ENCODE data around the gene WDR36.

GRCh38 chr5:111079846-111080245, 12.3 kb upstream of the WDR36 start:
- no peak for TF ChIP-seq EP300 (IDR thresholded peaks at IDR 0.05)
- TF ChIP-seq, protein P1, sequence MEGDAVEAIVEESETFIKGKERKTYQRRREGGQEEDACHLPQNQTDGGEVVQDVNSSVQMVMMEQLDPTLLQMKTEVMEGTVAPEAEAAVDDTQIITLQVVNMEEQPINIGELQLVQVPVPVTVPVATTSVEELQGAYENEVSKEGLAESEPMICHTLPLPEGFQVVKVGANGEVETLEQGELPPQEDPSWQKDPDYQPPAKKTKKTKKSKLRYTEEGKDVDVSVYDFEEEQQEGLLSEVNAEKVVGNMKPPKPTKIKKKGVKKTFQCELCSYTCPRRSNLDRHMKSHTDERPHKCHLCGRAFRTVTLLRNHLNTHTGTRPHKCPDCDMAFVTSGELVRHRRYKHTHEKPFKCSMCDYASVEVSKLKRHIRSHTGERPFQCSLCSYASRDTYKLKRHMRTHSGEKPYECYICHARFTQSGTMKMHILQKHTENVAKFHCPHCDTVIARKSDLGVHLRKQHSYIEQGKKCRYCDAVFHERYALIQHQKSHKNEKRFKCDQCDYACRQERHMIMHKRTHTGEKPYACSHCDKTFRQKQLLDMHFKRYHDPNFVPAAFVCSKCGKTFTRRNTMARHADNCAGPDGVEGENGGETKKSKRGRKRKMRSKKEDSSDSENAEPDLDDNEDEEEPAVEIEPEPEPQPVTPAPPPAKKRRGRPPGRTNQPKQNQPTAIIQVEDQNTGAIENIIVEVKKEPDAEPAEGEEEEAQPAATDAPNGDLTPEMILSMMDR (IDR thresholded peaks at IDR 0.05) = no peak
- no peak for TF ChIP-seq POLR2AphosphoS5 (IDR thresholded peaks at IDR 0.05)

Measured in sigmoid colon (tissue), 4 donors.